ENCODE measurements around the gene YARS1.

YARS1 gene

DNA sequence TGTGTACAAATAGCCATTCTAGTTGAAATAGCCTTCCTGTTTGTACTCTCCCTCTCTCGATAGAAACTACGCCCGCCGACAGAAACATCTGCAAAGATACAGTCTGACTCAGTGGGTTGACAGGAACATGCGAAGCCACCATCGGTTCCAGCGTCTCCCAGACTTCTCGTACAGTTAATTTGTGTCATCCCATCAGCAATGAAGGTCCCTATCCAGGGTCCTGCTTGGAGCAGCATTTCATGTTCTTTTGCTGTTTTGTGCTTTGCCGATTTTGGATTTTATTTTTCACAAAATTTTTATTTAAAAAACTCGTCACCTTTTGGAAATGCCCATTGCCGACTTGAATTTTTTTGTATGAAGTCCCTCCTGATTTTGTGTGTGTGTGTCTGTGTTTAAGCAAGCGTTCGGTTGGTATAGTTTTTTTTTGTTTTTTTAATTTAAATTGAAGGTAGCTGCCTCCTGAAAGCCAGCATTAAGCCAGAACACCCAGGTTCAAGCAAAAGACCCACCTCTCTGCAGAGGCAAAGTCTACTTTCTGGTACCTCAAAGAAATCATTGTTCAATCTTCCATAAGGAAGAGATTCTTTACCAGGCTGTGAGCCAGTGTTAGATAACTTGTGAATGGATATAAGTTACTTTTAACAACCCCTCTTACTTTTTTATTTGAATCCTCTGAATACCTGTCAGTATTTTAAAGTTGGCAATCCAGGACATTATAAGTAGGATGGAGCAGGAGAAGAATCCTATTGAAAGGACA, 38.9 kb upstream of the YARS1 start:
- H3K4me2 ChIP-seq (ENCODE audit: low read length) = no peak overlapping the region
- no peaks in the 10 kb centered on the region for H3K9me2 ChIP-seq (replicated peaks; ENCODE audit: control insufficient read depth, low read length)
- H3K27me3 ChIP-seq (ENCODE audit: control insufficient read depth, low read length) = no peaks in the 10 kb centered on the region
- H3F3A ChIP-seq (ENCODE audit: control insufficient read depth, insufficient read depth) = no peaks in the 10 kb centered on the region
- H3K4me3 ChIP-seq (ENCODE audit: low read length) = no peak overlapping the region
- no peaks in the 10 kb centered on the region for H3K9me3 ChIP-seq (ENCODE audit: control insufficient read depth, insufficient read depth, low read length)
- H3K36me3 ChIP-seq (ENCODE audit: control insufficient read depth, low read length) = peaks cover 59% of the 10 kb centered on the region
- H3K27ac ChIP-seq (ENCODE audit: low read depth, low read length) = no peak overlapping the region
- H3K4me1 ChIP-seq (ENCODE audit: control insufficient read depth, low read length) = no peaks in the 10 kb centered on the region
- TF ChIP-seq, protein P1, sequence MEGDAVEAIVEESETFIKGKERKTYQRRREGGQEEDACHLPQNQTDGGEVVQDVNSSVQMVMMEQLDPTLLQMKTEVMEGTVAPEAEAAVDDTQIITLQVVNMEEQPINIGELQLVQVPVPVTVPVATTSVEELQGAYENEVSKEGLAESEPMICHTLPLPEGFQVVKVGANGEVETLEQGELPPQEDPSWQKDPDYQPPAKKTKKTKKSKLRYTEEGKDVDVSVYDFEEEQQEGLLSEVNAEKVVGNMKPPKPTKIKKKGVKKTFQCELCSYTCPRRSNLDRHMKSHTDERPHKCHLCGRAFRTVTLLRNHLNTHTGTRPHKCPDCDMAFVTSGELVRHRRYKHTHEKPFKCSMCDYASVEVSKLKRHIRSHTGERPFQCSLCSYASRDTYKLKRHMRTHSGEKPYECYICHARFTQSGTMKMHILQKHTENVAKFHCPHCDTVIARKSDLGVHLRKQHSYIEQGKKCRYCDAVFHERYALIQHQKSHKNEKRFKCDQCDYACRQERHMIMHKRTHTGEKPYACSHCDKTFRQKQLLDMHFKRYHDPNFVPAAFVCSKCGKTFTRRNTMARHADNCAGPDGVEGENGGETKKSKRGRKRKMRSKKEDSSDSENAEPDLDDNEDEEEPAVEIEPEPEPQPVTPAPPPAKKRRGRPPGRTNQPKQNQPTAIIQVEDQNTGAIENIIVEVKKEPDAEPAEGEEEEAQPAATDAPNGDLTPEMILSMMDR (IDR thresholded peaks at IDR 0.05; ENCODE audit: low read depth, low read length, poor library complexity, severe bottlenecking) = no peak
- no peak for TF ChIP-seq EZH2phosphoT487 (IDR thresholded peaks at IDR 0.05; ENCODE audit: borderline replicate concordance, low read length)
- H3K79me2 ChIP-seq (ENCODE audit: control insufficient read depth, low read length) = no peaks in the 10 kb centered on the region
- H4K20me1 ChIP-seq (ENCODE audit: control insufficient read depth, insufficient read depth, low read depth, low read length) = no peaks in the 10 kb centered on the region

DNA sequence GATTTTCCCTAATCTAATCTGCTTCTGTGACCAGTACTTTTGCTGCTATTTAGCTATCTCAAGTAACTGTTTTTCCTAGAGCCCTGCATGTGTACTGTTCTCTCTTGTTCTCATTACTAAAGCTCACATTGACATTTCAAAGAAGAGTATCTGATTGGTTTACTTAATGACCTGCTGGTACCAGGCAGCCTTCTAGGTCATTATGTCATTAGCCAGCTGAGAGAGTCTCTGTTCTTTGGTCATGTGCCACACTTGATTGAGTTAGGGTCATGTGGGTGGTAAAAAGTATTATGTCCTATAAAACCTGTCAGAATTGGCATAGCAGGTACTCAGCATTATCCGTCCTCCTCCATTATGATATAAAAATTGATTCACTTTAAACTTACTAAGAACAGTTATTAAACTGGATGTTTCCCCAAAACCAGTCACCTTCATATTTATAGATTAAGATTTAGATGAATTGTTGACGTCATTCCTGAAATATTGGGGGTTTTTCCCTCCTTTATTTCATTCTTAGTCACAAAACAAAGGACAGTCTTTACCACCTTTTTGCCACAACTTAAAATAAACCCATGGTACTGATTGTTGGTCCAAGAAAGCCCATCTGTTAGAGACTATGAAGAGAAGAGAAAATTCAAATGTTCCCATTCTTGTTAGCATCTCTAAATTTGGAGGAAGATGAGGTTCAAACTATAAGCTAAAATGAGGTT, 31.4 kb upstream of the YARS1 start:
- Histone ChIP-seq H3K27ac (ENCODE audit: low read depth, low read length) (no peak overlapping the region), H3F3A (ENCODE audit: control insufficient read depth, insufficient read depth) (no peaks in the 10 kb centered on the region), H3K79me2 (ENCODE audit: control insufficient read depth, low read length) (no peaks in the 10 kb centered on the region), H3K27me3 (ENCODE audit: control insufficient read depth, low read length) (no peaks in the 10 kb centered on the region), H3K9me3 (ENCODE audit: control insufficient read depth, insufficient read depth, low read length) (no peaks in the 10 kb centered on the region), H4K20me1 (ENCODE audit: control insufficient read depth, insufficient read depth, low read depth, low read length) (no peaks in the 10 kb centered on the region), H3K4me3 (ENCODE audit: low read length) (no peak overlapping the region), H3K4me1 (ENCODE audit: control insufficient read depth, low read length) (no peaks in the 10 kb centered on the region), H3K9me2 (replicated peaks; ENCODE audit: control insufficient read depth, low read length) (no peaks in the 10 kb centered on the region), H3K4me2 (ENCODE audit: low read length) (no peak overlapping the region), H3K36me3 (ENCODE audit: control insufficient read depth, low read length) (peaks cover 28% of the 10 kb centered on the region)
- TF ChIP-seq, protein P1 (IDR thresholded peaks at IDR 0.05; ENCODE audit: low read depth, low read length, poor library complexity, severe bottlenecking) = no peak
- no peak for TF ChIP-seq EZH2phosphoT487 (IDR thresholded peaks at IDR 0.05; ENCODE audit: borderline replicate concordance, low read length)

GRCh38 chr1:32831878-32832277, 14.7 kb upstream of the YARS1 start:
- TF ChIP-seq, protein P1 (IDR thresholded peaks at IDR 0.05; ENCODE audit: low read depth, low read length, poor library complexity, severe bottlenecking) = no peak
- TF ChIP-seq EZH2phosphoT487 (IDR thresholded peaks at IDR 0.05; ENCODE audit: borderline replicate concordance, low read length) = no peak
- Histone ChIP-seq H4K20me1 (ENCODE audit: control insufficient read depth, insufficient read depth, low read depth, low read length) (no peaks in the 10 kb centered on the region), H3K9me3 (ENCODE audit: control insufficient read depth, insufficient read depth, low read length) (no peaks in the 10 kb centered on the region), H3K27me3 (ENCODE audit: control insufficient read depth, low read length) (no peaks in the 10 kb centered on the region), H3K4me2 (ENCODE audit: low read length) (no peak overlapping the region), H3K36me3 (ENCODE audit: control insufficient read depth, low read length) (peaks cover 90% of the 10 kb centered on the region), H3F3A (ENCODE audit: control insufficient read depth, insufficient read depth) (no peaks in the 10 kb centered on the region), H3K4me1 (ENCODE audit: control insufficient read depth, low read length) (no peaks in the 10 kb centered on the region), H3K9me2 (replicated peaks; ENCODE audit: control insufficient read depth, low read length) (no peaks in the 10 kb centered on the region), H3K4me3 (ENCODE audit: low read length) (no peak overlapping the region), H3K79me2 (ENCODE audit: control insufficient read depth, low read length) (peaks cover 3% of the 10 kb centered on the region; the same call in 1 of the 2 replicates), H3K27ac (ENCODE audit: low read depth, low read length) (no peak overlapping the region)
